ENCODE results near the gene MBTD1.
"Not testable (repeated sequence)": the region's sequence is repeated elsewhere in the genome, so short reads cannot be mapped to it uniquely, and the experiment has no call there.

MBTD1 gene

GRCh38 chr17:51185763-51186332, 74.0 kb downstream of the MBTD1 start:
- DNase-seq = no peak

DNA sequence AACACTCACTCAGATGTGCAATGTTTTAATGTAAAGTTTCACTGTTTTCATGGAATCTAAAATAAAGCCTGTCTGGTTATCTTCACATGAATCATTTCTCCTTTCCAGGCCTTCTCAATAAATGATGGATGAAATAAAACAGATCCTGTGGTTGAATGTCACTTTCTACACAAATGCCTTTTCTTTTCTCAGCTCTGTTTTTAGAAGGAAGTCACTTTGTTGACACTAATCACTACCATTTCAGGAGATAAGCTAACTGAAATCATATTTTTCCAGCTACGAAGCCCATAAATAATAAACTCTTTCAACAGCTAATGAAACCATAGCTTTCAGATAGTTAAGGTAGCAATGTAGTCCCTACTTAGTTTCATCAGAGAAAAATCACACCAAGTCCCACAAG, 75.7 kb downstream of the MBTD1 start:
- DNase-seq = no peak

DNA sequence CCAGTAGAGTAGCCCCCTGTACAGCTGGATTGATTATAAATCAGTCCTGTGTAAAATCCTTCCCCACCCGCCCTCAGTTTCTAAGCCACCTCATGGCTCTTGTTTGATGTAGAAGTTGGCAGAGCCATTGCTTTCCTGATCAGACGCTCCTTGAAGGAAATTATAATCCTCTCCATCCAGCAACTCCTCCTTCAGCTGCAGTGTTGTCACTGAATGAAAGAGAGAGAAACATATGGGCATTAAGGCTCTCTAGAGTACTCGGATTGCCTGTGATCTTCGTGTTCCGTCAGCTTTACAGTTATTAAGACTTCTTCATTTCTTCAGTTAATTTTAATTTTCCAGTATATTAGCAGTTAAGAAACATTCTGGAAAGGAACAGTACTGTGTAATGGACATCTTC, 79.4 kb downstream of the MBTD1 start:
- DNase-seq = no peak

DNA sequence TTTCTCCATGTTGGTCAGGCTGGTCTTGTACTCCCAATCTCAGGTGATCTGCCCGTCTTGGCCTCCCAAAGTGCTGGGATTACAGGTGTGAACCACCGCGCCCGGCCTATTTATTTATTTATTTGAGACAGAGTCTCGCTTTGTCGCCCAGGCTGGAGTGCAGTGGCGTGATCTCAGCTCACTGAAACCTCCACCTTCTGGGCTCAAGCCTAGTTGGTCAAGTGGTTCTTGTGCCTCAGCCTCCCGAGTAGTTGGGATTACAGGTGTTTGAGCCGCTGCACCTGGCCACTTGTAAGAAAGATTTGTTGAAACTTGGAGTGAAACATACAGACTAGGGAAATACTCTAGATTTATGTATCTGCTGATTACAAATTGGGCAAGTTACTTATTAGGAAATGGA, 87.8 kb downstream of the MBTD1 start:
- DNase-seq = not testable (repeated sequence)

GRCh38 chr17:51170736-51171135, 89.1 kb downstream of the MBTD1 start:
- DNase-seq = no peak

- no peak for DNase-seq
Measured at GRCh38 chr17:51169340-51169739, 90.5 kb downstream of the MBTD1 start.

- DNase-seq = peak; percentile 80
Measured at GRCh38 chr17:51166987-51167931, 92.6 kb downstream of the MBTD1 start.

- peak; percentile 90 for DNase-seq
Measured at GRCh38 chr17:51166198-51166986, 93.5 kb downstream of the MBTD1 start, which contains the start of gene NME2. TSS of gene NME2 (plus strand) at chr17:51166411. CDS start at chr17:51166831, 420 bp downstream.

GRCh38 chr17:51165680-51166197, 94.1 kb downstream of the MBTD1 start:
- no peak for DNase-seq

GRCh38 chr17:51164911-51165679, 94.8 kb downstream of the MBTD1 start:
- DNase-seq = no peak

GRCh38 chr17:51161541-51161940, 98.3 kb downstream of the MBTD1 start:
- DNase-seq = no peak

DNA sequence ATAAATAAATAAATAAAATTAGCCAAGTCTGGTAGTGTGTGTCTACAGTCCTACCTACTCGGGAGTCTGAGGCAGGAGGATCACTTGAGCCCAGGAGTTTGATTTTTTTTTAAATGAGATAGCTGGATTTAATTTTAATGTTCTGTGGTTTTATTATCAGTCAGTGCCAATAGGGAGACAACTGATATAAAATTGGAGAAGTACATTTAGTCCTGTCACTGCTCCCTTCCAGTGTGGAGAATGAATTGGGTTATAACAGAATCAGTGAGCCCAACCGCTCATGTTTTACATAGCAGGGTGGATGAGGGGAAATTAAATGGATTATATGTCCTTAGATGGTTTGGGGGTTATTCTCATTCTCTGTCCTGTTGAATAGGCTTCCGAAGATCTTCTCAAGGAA, 100.2 kb downstream of the MBTD1 start:
- peak; percentile 23 for DNase-seq

- no peak for DNase-seq
Measured at GRCh38 chr17:51155416-51155815, 104.4 kb downstream of the MBTD1 start.

DNA sequence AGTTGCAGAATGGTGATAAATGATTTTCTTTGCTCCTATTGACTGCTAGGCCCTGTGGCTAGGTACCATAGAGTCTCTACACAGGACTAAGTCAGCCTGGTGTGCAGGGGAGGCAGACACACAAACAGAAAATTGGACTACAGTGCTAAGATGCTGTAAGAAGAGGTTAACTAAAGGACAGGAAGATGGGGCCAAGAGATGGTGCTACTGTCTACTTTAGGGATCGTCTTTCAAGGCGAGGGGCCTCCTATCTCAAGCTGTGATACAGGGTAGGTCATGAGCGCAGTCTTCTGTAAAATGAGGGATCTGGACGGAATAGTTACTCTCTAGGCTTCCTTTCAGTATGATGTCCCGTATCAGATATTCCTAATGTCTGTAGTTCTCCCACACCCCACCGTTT, 105.7 kb downstream of the MBTD1 start:
- DNase-seq = peak; percentile 42

DNA sequence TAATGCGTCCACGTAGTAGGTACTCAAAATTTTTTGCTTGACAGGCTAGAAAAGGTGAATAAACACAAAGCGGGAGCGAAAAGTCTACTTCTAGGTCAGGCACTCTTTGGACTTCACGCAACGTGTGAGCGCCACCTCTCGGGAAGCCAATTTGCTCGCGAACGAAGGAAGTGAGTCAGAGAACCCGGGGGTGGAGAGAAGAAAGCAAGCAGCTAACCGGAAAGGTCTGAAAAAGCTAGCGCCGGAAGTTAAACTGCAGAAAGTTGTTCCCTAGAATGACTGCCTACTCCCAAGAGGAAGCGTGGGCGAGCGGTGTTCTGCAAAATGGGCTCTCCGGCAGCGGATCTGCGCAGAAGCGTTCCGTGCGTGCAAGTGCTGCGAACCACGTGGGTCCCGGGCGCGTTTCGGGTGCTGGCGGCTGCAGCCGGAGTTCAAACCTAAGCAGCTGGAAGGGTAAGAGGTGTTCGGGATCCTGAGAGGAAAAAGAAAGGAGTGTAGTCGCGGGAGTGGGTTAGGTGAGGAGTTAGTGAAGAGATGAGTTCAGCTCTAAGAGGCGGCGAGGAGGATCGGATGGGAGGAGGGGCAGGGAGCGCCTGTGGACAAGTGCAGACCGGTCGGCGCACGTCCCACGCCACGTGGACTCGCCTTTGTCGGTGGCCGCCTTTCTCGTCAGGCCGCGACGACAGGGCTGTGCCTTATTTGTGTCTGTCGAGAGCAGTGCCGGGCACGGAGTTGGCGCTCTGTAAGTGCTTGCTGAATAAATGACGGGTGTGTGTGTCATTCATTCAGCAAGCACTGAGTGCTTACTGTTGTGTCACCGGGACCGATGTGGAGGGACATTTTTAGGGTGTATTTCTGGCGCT, 106.4 kb downstream of the MBTD1 start, which contains the start of gene NME1:
NME1 (plus strand) TSS at position 350 of the 863 bp plus-strand sequence. CDS start 2,096 bp downstream, outside the sequence.
- peak; percentile 99 for DNase-seq

GRCh38 chr17:51152766-51153209, 107.1 kb downstream of the MBTD1 start:
- DNase-seq = no peak

DNA sequence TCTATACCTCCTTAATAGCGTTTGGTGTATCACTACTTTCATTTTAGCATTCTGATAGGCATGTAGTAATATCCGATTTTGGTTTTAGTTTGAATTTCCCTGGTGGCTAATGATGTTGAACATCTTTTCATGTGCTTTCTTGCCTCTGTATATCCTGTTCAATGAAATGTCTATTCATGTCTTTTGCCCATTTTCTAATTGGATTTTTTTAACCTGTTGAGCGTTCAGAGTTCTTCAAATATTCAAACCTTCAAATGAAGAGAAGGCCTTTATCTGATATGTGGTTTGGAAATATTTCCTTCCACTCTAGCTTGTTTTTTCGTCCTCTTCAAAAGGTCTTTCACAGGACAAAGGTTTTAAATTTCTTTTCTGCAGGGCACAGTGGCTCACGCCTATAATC, 108.9 kb downstream of the MBTD1 start:
- no peak for DNase-seq

DNA sequence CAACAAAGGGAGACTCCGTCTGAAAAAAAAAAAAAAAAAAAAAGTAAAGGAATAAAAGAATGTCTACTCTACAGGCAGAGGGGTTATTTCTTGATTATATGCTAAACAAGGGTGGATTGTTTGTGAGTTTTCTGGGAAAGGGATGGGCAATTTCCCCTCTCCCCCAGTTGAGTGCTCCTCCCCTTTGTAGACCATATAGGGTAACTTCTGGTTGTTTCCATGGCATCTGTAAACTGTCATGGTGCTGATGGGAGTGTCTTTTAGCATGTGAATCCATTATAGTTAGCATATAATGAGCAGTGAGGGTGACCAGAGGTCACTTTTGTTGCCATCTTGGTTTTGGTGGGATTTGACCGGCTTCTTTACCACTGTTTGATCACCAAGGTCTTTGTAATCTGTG, 110.7 kb downstream of the MBTD1 start:
- DNase-seq = no peak

DNA sequence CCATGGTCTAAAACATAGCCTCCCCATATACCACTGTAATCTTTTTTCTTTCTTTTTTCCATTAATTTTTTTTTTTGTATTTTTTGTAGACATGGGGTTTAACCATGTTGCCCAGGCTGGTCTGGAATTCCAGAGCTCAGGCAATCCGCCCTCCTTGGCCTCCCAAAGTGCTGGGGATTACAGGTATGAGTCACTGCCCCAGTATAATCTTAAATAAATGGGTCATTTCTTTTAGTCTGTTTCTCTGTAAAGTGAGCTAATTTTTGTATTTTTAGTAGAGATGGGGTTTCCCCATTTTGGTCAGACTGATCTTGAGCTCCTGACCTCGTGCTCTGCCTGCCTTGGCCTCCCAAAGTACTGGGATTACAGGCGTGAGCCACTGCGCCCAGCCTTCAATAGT, 112.2 kb downstream of the MBTD1 start:
- no peak for DNase-seq

DNA sequence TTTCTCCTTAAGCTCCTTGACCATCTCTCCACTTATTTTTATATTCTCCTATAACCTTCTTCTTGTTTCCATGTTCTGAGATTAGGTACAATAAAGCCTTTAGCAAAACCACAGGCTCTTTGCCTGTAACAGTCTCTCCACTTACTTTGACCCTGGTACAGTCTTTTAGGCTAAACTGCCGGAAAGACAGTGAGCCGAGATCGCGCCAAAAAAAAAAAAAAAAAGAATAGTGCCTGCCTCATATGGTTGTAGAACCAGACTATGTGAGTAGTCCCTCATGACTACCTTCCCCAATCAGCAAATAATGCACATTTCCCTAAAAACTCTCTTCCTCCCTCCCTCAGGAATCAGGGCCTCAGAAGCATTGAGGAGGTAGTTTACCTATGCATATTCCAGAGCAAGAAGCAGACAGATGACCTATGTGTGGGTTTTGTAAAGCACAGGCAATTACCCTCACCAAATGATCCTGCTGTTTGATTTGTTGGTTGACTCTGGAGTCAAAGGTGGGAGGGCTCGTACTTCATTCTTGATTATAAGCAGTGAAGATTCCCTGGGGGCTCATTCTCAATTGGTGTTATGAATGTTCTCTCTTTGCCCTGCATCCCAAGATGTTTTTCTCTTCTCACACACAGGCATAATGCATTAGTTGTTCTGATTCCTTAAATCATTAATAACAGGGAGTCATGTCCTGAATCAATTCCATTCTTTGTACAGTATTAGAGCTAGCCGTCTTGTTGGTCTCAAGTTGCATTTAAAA, 115.4 kb downstream of the MBTD1 start:
- no peak for DNase-seq
